NB4 (cell line): Measurements from ENCODE around the gene PCSK4.
"Not testable (repeated sequence)": the region's sequence is repeated elsewhere in the genome, so short reads cannot be mapped to it uniquely, and the experiment has no call there.

Experiments used
- DNase-seq: peaks from one replicate; pipeline ENCODE4 v3.0.0; 2010; ENCODE audit warnings: low read depth
- H3K4me3 ChIP-seq: one replicate; pipeline ENCODE4 v1.5.1; 2011; ENCODE audit warnings: mild to moderate bottlenecking, low read depth, low read length, moderate library complexity
- MYC ChIP-seq: IDR thresholded peaks from 2 replicates; pipeline ENCODE4 v1.6.1; 2011; ENCODE audit warnings: low read depth, low read length
- POLR2A ChIP-seq: IDR thresholded peaks from 2 replicates; pipeline ENCODE4 v1.6.1; 2011; ENCODE audit warnings: mild to moderate bottlenecking; ENCODE audit not compliant: insufficient read length; ENCODE audit errors: extremely low read depth
- TF ChIP-seq, protein P1 (sequence below): IDR thresholded peaks from one replicate; pipeline ENCODE4 v1.5.1; 2012; ENCODE audit warnings: low read depth, low read length
- TF ChIP-seq, protein P2 (sequence below): IDR thresholded peaks from 2 replicates; pipeline ENCODE4 v1.6.1; 2011; ENCODE audit warnings: low read depth, low read length

Gene PCSK4

DNA sequence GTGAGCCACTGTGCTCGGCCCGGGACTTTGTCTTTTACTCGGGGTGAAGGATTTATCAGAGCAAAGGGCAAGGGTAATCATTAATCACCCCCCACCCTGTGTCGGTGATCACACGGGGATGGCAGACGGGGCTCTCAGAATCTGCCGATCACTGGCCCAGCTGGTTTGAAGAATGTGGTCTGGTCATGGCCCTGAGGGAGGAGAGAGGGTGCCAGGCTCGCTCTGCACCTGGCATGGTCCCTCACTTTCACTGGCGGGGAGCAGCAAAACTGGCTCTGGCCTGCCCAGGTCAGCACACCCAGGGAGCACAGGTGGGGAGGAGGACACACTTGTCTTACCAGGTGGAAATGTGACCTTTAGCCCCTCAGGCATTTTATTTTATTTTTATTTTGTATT, 11.0 kb upstream of the PCSK4 start:
- DNase-seq: no peak
- no peak for TF ChIP-seq MYC
- TF ChIP-seq, protein P1, sequence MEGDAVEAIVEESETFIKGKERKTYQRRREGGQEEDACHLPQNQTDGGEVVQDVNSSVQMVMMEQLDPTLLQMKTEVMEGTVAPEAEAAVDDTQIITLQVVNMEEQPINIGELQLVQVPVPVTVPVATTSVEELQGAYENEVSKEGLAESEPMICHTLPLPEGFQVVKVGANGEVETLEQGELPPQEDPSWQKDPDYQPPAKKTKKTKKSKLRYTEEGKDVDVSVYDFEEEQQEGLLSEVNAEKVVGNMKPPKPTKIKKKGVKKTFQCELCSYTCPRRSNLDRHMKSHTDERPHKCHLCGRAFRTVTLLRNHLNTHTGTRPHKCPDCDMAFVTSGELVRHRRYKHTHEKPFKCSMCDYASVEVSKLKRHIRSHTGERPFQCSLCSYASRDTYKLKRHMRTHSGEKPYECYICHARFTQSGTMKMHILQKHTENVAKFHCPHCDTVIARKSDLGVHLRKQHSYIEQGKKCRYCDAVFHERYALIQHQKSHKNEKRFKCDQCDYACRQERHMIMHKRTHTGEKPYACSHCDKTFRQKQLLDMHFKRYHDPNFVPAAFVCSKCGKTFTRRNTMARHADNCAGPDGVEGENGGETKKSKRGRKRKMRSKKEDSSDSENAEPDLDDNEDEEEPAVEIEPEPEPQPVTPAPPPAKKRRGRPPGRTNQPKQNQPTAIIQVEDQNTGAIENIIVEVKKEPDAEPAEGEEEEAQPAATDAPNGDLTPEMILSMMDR: no peak
- TF ChIP-seq, protein P2, sequence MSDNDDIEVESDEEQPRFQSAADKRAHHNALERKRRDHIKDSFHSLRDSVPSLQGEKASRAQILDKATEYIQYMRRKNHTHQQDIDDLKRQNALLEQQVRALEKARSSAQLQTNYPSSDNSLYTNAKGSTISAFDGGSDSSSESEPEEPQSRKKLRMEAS: no peak
- TF ChIP-seq POLR2A: no peak
- no peak overlapping the region for H3K4me3 ChIP-seq

DNA sequence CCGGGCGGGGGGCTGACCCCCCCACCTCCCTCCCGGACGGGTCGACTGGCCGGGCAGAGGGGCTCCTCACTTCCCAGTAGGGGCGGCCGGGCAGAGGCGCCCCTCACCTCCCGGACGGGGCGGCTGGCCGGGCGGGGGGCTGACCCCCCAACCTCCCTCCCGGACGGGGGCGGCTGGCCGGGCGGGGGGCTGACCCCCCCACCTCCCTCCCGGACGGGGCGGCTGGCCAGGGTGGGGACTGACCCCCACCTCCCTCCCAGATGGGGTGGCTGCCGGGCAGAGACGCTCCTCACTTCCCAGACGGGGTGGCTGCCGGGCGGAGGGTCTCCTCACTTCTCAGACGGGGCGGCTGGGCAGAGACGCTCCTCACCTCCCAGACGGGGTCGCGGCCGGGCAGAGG, 9.1 kb upstream of the PCSK4 start:
- not testable (repeated sequence) for DNase-seq, H3K4me3 ChIP-seq

DNA sequence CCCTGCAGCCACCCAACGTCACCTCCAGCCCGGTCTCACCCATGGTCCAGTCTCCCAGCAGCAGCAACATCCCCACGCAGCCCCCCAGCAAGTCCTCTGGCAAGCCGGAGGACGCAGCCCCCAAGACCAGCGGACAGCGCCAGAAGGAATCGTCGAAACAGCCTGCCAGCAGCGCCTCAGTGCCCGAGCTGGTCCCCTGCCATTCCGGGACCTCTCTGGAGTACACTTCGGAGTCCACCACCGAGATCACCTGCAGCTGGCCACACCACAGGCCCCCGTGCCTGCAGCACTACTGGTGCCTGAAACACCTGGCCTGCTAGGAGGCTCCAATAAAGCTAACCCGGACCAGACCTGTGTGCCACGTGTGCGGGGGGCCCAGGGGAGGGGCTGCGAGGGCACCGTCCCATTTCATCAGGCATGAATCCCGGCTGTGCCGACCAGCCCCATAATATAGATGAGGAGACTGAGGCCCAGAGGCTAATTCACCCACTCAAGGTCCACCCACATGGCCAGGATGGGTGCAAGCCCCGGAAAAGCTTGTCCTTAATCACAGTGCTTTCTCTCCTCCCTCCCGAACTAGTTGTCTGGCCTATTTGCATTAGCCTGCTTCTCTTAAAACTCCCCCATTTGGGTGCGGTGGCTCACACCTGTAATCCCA, 7.6 kb upstream of the PCSK4 start:
- DNase-seq: no peak
- TF ChIP-seq, protein P2: no peak
- TF ChIP-seq, protein P1: no peak
- TF ChIP-seq MYC (no peak), POLR2A (no peak)
- no peak overlapping the region for H3K4me3 ChIP-seq

DNA sequence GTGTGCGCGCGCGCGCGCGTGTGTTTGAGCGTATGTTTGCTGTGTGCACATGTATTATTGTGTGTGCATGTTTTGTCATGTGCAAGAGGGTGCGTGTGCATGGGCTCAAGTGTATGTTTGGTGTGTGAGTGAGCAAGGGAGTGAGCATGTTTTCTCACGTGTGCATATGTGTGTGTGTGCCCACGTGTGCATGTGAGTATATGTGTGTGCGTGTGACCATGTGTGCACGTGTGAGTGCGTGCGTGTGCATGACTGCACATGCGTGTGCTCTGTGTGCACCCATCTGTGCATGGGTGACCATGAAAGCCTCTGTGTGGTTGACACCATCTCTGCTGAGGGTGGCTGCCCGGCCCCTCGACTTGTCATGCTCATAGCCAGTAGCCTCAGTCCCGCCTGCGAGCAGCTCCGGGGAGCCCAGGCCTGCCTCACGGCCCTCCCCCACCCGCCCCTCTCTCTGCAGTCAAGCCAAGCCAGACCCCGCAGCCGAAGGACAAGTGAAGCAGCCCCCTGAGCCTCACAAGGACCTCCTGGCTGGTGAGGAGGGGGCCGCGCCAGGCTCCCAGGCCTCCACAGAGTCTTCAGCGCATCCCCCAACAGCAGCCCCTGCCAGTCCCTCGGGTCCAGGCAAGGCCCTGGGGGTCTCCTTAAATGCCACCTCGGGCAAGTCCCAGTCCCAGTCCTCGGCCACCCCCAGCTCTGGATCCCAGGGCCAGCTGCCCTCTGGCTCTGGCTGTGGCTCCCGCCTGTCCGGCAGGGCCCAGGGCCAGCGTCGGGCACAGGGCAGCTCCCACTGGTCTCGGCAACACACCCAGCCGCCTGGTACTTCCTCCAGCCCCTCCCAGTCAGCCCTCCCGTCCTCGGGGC, 6.8 kb upstream of the PCSK4 start:
- H3K4me3 ChIP-seq: no peak overlapping the region
- DNase-seq: no peak
- TF ChIP-seq POLR2A: no peak
- no peak for TF ChIP-seq MYC
- TF ChIP-seq, protein P2: no peak
- TF ChIP-seq, protein P1: no peak

DNA sequence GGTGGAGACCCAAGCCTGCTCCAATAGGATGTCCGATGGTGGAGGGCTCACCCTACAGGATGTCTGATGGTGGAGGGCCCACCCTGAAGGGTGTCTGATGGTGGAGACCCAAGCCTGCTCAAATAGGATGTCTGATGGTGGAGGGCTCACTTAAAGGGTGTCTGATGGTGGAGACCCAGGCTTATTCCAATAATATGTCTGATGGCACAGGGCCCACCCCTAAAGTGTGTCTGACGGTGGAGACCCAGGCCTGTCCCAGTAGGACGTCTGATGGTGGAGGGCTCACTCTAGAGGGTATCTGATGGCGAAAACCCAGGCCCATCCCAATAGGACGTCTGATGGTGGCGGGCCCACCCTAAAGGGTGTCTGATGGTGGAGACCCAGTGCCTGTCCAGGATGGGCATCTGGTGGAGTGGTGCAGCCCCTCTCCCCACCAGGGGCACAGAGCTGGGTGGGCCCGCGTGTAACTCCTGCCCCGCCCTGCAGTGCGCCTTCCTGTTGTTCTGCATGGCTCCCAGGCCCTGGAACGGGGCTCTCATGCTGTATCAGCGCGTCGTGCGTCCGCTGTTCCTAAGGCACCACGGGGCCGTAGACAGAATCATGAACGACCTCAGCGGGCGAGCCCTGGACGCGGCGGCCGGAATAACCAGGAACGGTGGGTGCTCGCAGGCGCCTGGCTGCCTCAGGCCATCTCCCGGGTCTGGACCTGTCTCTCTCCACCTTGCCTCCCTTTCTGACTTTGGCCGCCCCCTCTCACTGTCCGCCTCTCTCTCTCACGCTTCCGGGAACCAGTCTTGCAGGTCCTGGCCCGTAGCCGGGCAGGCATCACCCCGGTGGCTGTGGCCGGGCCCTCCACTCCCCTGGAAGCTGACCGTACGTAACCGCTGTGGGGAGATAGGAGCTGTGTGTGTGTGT, 5.9 kb upstream of the PCSK4 start:
- H3K4me3 ChIP-seq: no peak overlapping the region
- no peak for DNase-seq
- TF ChIP-seq, protein P1: no peak
- TF ChIP-seq MYC: no peak
- TF ChIP-seq, protein P2: no peak
- TF ChIP-seq POLR2A: no peak
